Hepatocyte (in vitro differentiated cells): ENCODE results near the gene GPATCH2. TPM values are rescaled to one million over a fixed set of nuclear protein-coding genes. Genes with fewer than 3 reads are reported as not detected.

Source experiments
- DNase-seq: peaks from one replicate; pipeline ENCODE4 v3.0.0-alpha.2; 2016; ENCODE audit warnings: low spot score
- H2AFZ ChIP-seq: fragments of 200-600 bp; sonication (generic); 2 replicates; pipeline ENCODE4 v1.6.0; 2016; ENCODE audit warnings: antibody characterized with exemption, mild to moderate bottlenecking
- H3K27ac ChIP-seq: fragments of 200-600 bp; sonication (generic); 2 replicates; pipeline ENCODE4 v1.5.1; 2016; ENCODE audit warnings: mild to moderate bottlenecking
- H3K27me3 ChIP-seq: fragments of 200-600 bp; sonication (generic); 2 replicates; pipeline ENCODE4 v1.6.1; 2016
- H3K36me3 ChIP-seq: fragments of 200-600 bp; sonication (generic); replicated peaks from 2 replicates; pipeline ENCODE4 v1.5.1; 2016; ENCODE audit warnings: low read depth; ENCODE audit not compliant: insufficient read depth
- H3K4me1 ChIP-seq: fragments of 200-600 bp; sonication (generic); 2 replicates; pipeline ENCODE4 v1.5.1; 2016; ENCODE audit warnings: mild to moderate bottlenecking, moderate library complexity; ENCODE audit not compliant: insufficient read depth
- H3K4me2 ChIP-seq: fragments of 200-600 bp; sonication (generic); 2 replicates; pipeline ENCODE4 v1.6.0; 2016
- H3K4me3 ChIP-seq: fragments of 200-600 bp; sonication (generic); 2 replicates; pipeline ENCODE4 v1.5.1; 2016; ENCODE audit warnings: mild to moderate bottlenecking
- H3K79me2 ChIP-seq: fragments of 200-600 bp; sonication (generic); 2 replicates; pipeline ENCODE4 v1.6.0; 2017; ENCODE audit warnings: mild to moderate bottlenecking
- H3K9me2 ChIP-seq: fragments of 200-600 bp; sonication (generic); replicated peaks from 2 replicates; pipeline ENCODE4 v1.6.0; 2017; ENCODE audit warnings: mild to moderate bottlenecking; ENCODE audit not compliant: insufficient read depth
- H3K9me3 ChIP-seq: fragments of 200-600 bp; sonication (generic); 2 replicates; pipeline ENCODE4 v1.5.1; 2016; ENCODE audit warnings: low read depth, mild to moderate bottlenecking
- H4K20me1 ChIP-seq: fragments of 200-600 bp; sonication (generic); 2 replicates; pipeline ENCODE4 v1.6.0; 2016; ENCODE audit warnings: mild to moderate bottlenecking; ENCODE audit not compliant: insufficient read depth, poor library complexity, severe bottlenecking
- CTCF ChIP-seq: fragments of 200-600 bp; sonication (generic); IDR thresholded peaks from 2 replicates; pipeline ENCODE4 v1.5.1; 2016; ENCODE audit warnings: antibody characterized with exemption, mild to moderate bottlenecking; ENCODE audit not compliant: poor library complexity
- EZH2 ChIP-seq: fragments of 200-600 bp; sonication (generic); IDR thresholded peaks from 2 replicates; pipeline ENCODE4 v1.6.1; 2016; ENCODE audit warnings: antibody characterized with exemption, mild to moderate bottlenecking, borderline replicate concordance
- EZH2phosphoT487 ChIP-seq: fragments of 200-600 bp; sonication (generic); IDR thresholded peaks from one replicate; pipeline ENCODE4 v1.6.1; 2018; ENCODE audit warnings: antibody characterized with exemption, mild to moderate bottlenecking, low read depth, moderate library complexity; ENCODE audit not compliant: unreplicated experiment, severe bottlenecking
- WGBS: methylation state at CpG from one replicate; pipeline ENCODE4 v1.1.6; 2016; ENCODE audit warnings: low lambda C conversion rate; ENCODE audit errors: missing lambda C conversion rate; 5-methylcytosine and 5-hydroxymethylcytosine counted together
- polyA plus RNA-seq: library from polyadenylated mRNA; unstranded; fragments of >200 nt; fragmentation: Nextera tagmentation; extraction: Ambion mirVana; gene quantifications from 2 replicates; pipeline ENCODE4 v1.2.1, GENCODE V29; 2016
- total RNA-seq: library from RNA; depleted of rRNA; stranded (reverse); fragments of >200 nt; gene quantifications from 2 replicates; pipeline ENCODE4 v1.2.3, GENCODE V29; 2014

The GPATCH2 gene
- total and polyA plus RNA-seq, 2 experiments from 2014 or later, result 7.8 to 22.5 TPM

GRCh38 chr1:217552339-217552951 is 78.4 kb downstream of the GPATCH2 start:
- Histone ChIP-seq H3K79me2 (no peaks in the 10 kb centered on the region), H3K9me2 (no peaks in the 10 kb centered on the region), H3K36me3 (no peaks in the 10 kb centered on the region), H3K4me3 (no peak overlapping the region), H4K20me1 (no peaks in the 10 kb centered on the region), H3K4me1 (no peaks in the 10 kb centered on the region), H2AFZ (no peak overlapping the region), H3K27me3 (no peaks in the 10 kb centered on the region), H3K27ac (no peak overlapping the region), H3K9me3 (no peaks in the 10 kb centered on the region), H3K4me2 (no peak overlapping the region)
- WGBS, result 75% methylated on average over 1 of the region's 1 CpG
- no peak for DNase-seq
- TF ChIP-seq EZH2, result no peak
- TF ChIP-seq EZH2phosphoT487, result no peak
- no peak for TF ChIP-seq CTCF

GRCh38 chr1:217542837-217543236 is 88.1 kb downstream of the GPATCH2 start:
- Histone ChIP-seq H3K27me3 (no peaks in the 10 kb centered on the region), H3K4me2 (no peak overlapping the region), H3K27ac (no peak overlapping the region), H3K4me1 (peaks cover 5% of the 10 kb centered on the region), H4K20me1 (no peaks in the 10 kb centered on the region), H2AFZ (no peak overlapping the region), H3K9me3 (no peaks in the 10 kb centered on the region), H3K9me2 (no peaks in the 10 kb centered on the region), H3K36me3 (no peaks in the 10 kb centered on the region), H3K4me3 (no peak overlapping the region), H3K79me2 (no peaks in the 10 kb centered on the region)
- no peak for TF ChIP-seq EZH2phosphoT487
- TF ChIP-seq CTCF, result no peak
- TF ChIP-seq EZH2, result no peak
- DNase-seq, result no peak

- 76% methylated on average over 9 of the region's 9 CpGs for WGBS
- H2AFZ ChIP-seq, result no peak overlapping the region
- H3K27ac ChIP-seq, result no peak overlapping the region
- no peaks in the 10 kb centered on the region for H3K9me2 ChIP-seq
- H3K4me3 ChIP-seq, result no peak overlapping the region
- no peaks in the 10 kb centered on the region for H3K27me3 ChIP-seq
- H3K4me2 ChIP-seq, result no peak overlapping the region
- no peaks in the 10 kb centered on the region for H3K36me3 ChIP-seq
- H3K79me2 ChIP-seq, result no peaks in the 10 kb centered on the region
- H4K20me1 ChIP-seq, result no peaks in the 10 kb centered on the region
- H3K4me1 ChIP-seq, result peaks cover 5% of the 10 kb centered on the region
- no peak for TF ChIP-seq EZH2
- no peak for TF ChIP-seq EZH2phosphoT487
- TF ChIP-seq CTCF, result no peak
- H3K9me3 ChIP-seq, result no peaks in the 10 kb centered on the region
- DNase-seq, result no peak
Measured at GRCh38 chr1:217542136-217542777, 88.6 kb downstream of the GPATCH2 start.
